Ectodermal cell (in vitro differentiated cells): Measurements from ENCODE around the gene TCERG1L.

Experiments used
- H3K27ac ChIP-seq: 2 replicates; pipeline ENCODE4 v1.7.0; 2013; ENCODE audit warnings: mild to moderate bottlenecking, low read depth, low read length; ENCODE audit not compliant: insufficient read depth, poor library complexity, severe bottlenecking
- H3K27me3 ChIP-seq: 2 replicates; pipeline ENCODE4 v1.7.0; 2013; ENCODE audit warnings: mild to moderate bottlenecking, low read length; ENCODE audit not compliant: insufficient read depth, control insufficient read depth, poor library complexity, severe bottlenecking
- H3K36me3 ChIP-seq: one replicate; pipeline ENCODE4 v1.7.0; 2013; ENCODE audit warnings: low read length; ENCODE audit not compliant: control insufficient read depth, insufficient read depth
- H3K4me1 ChIP-seq: one replicate; pipeline ENCODE4 v1.7.0; 2013; ENCODE audit warnings: low read length; ENCODE audit not compliant: control insufficient read depth, insufficient read depth
- H3K4me3 ChIP-seq: 2 replicates; pipeline ENCODE4 v1.7.0; 2013; ENCODE audit warnings: low read depth, low read length, control low read depth; ENCODE audit not compliant: insufficient read depth
- H3K9me3 ChIP-seq: 2 replicates; pipeline ENCODE4 v1.7.0; 2013; ENCODE audit warnings: mild to moderate bottlenecking, low read length, moderate library complexity; ENCODE audit not compliant: control insufficient read depth
- WGBS, 2 experiments: methylation state at CpG; one replicate each; pipeline ENCODE4 v1.1.7; 2013; ENCODE audit warnings: missing lambda C conversion rate in 2 of 2; 5-methylcytosine and 5-hydroxymethylcytosine counted together

Gene TCERG1L

DNA sequence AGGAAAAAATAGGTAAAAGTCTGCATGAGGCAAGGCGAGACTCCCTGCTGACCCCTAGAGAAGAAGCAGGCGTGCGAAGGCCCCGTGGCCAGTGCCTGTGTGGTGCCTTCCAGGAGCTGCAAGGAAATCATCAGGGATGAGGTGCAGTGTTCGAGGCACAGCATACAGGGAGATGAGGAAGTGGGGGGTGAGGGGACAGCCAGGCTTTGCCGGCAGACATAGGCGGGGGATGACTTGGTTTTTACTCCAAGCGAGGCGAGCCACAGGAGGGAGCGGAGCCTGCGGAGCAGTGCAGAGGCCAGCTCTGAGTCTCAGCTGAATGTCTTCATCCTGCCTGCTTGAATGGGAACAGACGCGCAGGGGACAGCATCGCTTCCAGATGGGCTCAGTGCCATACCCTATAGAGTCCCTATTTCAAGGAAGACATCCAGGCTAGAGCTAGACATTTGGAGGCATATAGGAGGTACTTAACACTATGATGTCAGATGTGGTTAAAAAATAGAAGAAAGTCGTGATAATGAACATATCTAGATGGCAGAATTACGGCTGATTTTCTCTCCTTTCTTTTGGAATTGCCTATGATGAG lies 49.5 kb downstream of the TCERG1L start:
- WGBS, 2 experiments, result 80 to 84% methylated on average over 16 of the region's 16 CpGs
- H3K4me3 ChIP-seq, result no peak overlapping the region
- no peaks in the 10 kb centered on the region for H3K27me3 ChIP-seq
- H3K4me1 ChIP-seq, result no peaks in the 10 kb centered on the region
- no peak overlapping the region for H3K27ac ChIP-seq
- H3K9me3 ChIP-seq, result no peaks in the 10 kb centered on the region
- H3K36me3 ChIP-seq, result no peaks in the 10 kb centered on the region

GRCh38 chr10:131260452-131261211 lies 50.9 kb downstream of the TCERG1L start:
- 94% methylated on average over 17 of the region's 17 CpGs for WGBS, 2 experiments
- Histone ChIP-seq H3K4me3 (no peak overlapping the region), H3K27me3 (no peaks in the 10 kb centered on the region), H3K27ac (no peak overlapping the region), H3K9me3 (no peaks in the 10 kb centered on the region), H3K36me3 (no peaks in the 10 kb centered on the region), H3K4me1 (no peaks in the 10 kb centered on the region)

DNA sequence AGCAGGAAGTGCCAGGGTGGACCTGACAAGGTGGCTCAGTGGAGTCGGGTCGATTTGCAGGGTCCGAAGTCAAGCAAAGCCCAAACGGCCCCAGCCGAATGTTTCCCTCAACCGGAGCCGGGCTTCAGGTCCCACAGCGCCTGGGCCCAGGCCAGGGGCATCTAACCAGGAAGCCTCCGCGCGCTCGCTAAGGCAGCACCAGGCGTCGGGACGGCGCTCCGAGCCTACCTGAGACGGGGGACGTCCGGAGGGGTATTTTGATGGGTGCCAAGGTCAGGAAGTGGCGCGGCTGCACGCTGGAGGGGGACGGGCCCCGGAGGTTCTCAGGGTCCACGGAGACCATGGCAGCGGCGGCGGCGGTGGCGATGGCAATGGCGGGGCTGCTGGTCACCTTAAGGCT lies 51.5 kb downstream of the TCERG1L start:
- Histone ChIP-seq H3K27me3 (no peaks in the 10 kb centered on the region), H3K4me1 (no peaks in the 10 kb centered on the region), H3K9me3 (no peaks in the 10 kb centered on the region), H3K36me3 (no peaks in the 10 kb centered on the region), H3K27ac (no peak overlapping the region), H3K4me3 (no peak overlapping the region)
- WGBS, 2 experiments, result 96 to 97% methylated on average over 32 of the region's 32 CpGs

DNA sequence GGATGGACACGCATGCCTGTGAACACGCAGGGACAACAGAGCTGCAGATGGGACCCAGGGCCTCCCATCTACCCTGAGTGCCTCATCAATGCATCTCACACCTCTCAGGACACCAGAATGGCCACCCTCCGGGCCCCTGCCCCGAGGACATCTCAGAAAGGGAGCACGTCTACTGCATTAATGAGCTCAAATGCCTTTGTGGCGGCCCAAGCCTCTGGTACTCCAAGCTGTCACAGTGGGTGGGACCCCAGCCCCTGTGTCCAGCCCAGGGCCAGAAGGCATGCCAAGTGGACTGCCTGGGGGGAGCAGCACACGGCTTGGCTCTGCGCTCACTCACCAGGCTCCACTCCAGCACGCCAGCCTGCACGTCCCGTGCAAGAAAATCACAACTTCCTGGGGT lies 52.0 kb downstream of the TCERG1L start:
- Histone ChIP-seq H3K27me3 (no peaks in the 10 kb centered on the region), H3K27ac (no peak overlapping the region), H3K9me3 (no peaks in the 10 kb centered on the region), H3K36me3 (no peaks in the 10 kb centered on the region), H3K4me1 (no peaks in the 10 kb centered on the region), H3K4me3 (no peak overlapping the region)
- WGBS, 2 experiments, result 81 to 82% methylated on average over 11 of the region's 11 CpGs

- Histone ChIP-seq H3K4me3 (no peak overlapping the region), H3K36me3 (no peaks in the 10 kb centered on the region), H3K9me3 (no peaks in the 10 kb centered on the region), H3K27ac (no peak overlapping the region), H3K27me3 (no peaks in the 10 kb centered on the region), H3K4me1 (no peaks in the 10 kb centered on the region)
- WGBS, 2 experiments, result 95 to 97% methylated on average over 9 of the region's 9 CpGs
Measured at GRCh38 chr10:131258256-131258655, 53.3 kb downstream of the TCERG1L start.

DNA sequence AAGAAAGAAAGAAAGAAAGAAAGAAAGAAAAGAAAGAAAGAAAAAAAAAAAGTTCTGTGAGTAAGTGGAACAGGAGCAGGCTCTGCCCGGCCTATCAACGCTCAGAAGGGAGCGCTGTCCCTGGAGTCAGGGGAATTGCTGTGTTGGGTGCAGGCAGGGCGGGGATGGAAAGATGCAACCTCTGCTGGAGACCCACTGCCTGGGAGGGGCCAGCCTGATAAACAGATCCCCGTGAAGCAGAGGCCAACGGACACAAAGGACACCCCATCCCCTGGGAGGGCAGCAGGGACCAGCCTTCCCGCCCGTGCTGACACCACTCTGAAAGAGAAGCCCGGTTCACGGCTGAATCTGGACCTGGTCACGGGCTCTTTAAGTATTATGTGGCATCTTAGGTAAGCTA lies 54.5 kb downstream of the TCERG1L start:
- no peak overlapping the region for H3K27ac ChIP-seq
- H3K4me1 ChIP-seq, result no peaks in the 10 kb centered on the region
- no peak overlapping the region for H3K4me3 ChIP-seq
- 85 to 89% methylated on average over 11 of the region's 11 CpGs for WGBS, 2 experiments
- no peaks in the 10 kb centered on the region for H3K27me3 ChIP-seq
- H3K9me3 ChIP-seq, result no peaks in the 10 kb centered on the region
- no peaks in the 10 kb centered on the region for H3K36me3 ChIP-seq

DNA sequence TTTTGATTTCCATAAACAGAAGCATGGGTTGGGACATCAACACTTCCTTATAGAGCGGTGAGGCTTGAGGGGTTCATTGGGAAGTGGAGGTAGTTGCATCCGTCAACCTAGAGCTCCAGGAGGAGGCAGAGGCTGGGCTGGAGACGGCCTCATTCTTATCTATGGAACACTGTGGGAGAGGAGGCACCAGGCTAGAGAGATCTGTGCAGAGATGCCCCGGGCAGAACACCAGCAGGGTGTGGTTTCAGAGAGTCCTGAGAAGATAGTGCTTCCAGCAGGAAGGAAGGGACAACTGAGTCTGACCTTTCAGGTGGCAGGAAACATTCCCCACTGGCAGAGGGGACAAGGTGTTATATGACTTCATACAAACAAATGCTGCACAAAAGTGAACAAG lies 56.7 kb downstream of the TCERG1L start:
- Histone ChIP-seq H3K27me3 (no peaks in the 10 kb centered on the region), H3K4me1 (peaks cover 12% of the 10 kb centered on the region), H3K4me3 (no peak overlapping the region), H3K9me3 (no peaks in the 10 kb centered on the region), H3K36me3 (no peaks in the 10 kb centered on the region), H3K27ac (no peak overlapping the region)
- WGBS, 2 experiments, result 94% methylated on average over 4 of the region's 4 CpGs

- no peak overlapping the region for H3K27ac ChIP-seq
- H3K4me3 ChIP-seq, result no peak overlapping the region
- H3K36me3 ChIP-seq, result no peaks in the 10 kb centered on the region
- WGBS, 2 experiments, result 95 to 96% methylated on average over 22 of the region's 22 CpGs
- no peaks in the 10 kb centered on the region for H3K9me3 ChIP-seq
- H3K4me1 ChIP-seq, result peaks cover 18% of the 10 kb centered on the region
- H3K27me3 ChIP-seq, result no peaks in the 10 kb centered on the region
Measured at GRCh38 chr10:131253931-131254858, 57.3 kb downstream of the TCERG1L start.

- H3K36me3 ChIP-seq, result no peaks in the 10 kb centered on the region
- H3K9me3 ChIP-seq, result no peaks in the 10 kb centered on the region
- H3K27me3 ChIP-seq, result no peaks in the 10 kb centered on the region
- WGBS, 2 experiments, result 92 to 93% methylated on average over 21 of the region's 21 CpGs
- H3K4me3 ChIP-seq, result no peak overlapping the region
- H3K4me1 ChIP-seq, result peaks cover 20% of the 10 kb centered on the region
- H3K27ac ChIP-seq, result no peak overlapping the region
Measured at GRCh38 chr10:131252567-131253276, 58.8 kb downstream of the TCERG1L start.
